Measurements from ENCODE around the gene RBM43. TPM values are rescaled to one million over a fixed set of nuclear protein-coding genes. Genes with fewer than 3 reads are reported as not detected.

The RBM43 gene
- total and polyA plus RNA-seq, 2 donors from 2014 or later: 6.0 to 13.6 TPM

DNA sequence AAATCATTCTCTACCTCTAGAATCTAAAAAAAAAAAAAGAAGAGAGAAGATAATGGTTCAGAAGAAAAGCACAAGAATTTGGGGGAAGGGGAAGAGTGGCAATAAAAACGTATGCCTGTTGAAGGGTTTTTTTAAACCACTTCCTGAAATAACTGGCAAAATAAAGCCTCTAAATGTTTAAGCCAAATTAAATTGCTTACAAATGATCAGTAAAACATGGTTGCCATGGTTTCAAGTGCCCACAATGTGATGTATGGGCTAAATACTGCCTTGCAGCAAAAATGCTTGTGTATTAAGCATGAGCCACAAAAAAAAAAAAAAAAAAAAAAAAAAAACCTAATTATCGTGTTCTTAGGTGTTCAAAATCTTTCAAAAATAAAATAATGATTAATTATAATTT is 60.8 kb downstream of the RBM43 start:
- Histone ChIP-seq H3K4me3 (ENCODE audit: low read length in 3 of 3) (no peak overlapping the region), H3K36me3 (ENCODE audit: control insufficient read depth in 2 of 3, insufficient read depth in 3 of 3, low read length in 3 of 3) (no peaks in the 10 kb centered on the region), H3K27me3 (ENCODE audit: control insufficient read depth, insufficient read depth, low read length) (no peaks in the 10 kb centered on the region), H3K27ac (ENCODE audit: low read depth in 2 of 2, low read length in 2 of 2) (no peak overlapping the region), H3K4me1 (ENCODE audit: control insufficient read depth in 2 of 3, insufficient read depth in 2 of 3, low read depth in 1 of 3, low read length in 3 of 3) (no peaks in the 10 kb centered on the region), H3K9ac (ENCODE audit: low read length in 3 of 3) (no peak overlapping the region), H3K9me3 (ENCODE audit: control insufficient read depth in 2 of 3, insufficient read depth in 1 of 3, low read length in 3 of 3) (no peaks in the 10 kb centered on the region)
- TF ChIP-seq, protein P1, sequence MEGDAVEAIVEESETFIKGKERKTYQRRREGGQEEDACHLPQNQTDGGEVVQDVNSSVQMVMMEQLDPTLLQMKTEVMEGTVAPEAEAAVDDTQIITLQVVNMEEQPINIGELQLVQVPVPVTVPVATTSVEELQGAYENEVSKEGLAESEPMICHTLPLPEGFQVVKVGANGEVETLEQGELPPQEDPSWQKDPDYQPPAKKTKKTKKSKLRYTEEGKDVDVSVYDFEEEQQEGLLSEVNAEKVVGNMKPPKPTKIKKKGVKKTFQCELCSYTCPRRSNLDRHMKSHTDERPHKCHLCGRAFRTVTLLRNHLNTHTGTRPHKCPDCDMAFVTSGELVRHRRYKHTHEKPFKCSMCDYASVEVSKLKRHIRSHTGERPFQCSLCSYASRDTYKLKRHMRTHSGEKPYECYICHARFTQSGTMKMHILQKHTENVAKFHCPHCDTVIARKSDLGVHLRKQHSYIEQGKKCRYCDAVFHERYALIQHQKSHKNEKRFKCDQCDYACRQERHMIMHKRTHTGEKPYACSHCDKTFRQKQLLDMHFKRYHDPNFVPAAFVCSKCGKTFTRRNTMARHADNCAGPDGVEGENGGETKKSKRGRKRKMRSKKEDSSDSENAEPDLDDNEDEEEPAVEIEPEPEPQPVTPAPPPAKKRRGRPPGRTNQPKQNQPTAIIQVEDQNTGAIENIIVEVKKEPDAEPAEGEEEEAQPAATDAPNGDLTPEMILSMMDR (IDR thresholded peaks at IDR 0.05; ENCODE audit: borderline replicate concordance, extremely low read depth, insufficient read depth): no peak
- DNase-seq (no peak), FAIRE-seq (no peak)
- intact Hi-C loops (cut with DNase I): no loop called here

DNA sequence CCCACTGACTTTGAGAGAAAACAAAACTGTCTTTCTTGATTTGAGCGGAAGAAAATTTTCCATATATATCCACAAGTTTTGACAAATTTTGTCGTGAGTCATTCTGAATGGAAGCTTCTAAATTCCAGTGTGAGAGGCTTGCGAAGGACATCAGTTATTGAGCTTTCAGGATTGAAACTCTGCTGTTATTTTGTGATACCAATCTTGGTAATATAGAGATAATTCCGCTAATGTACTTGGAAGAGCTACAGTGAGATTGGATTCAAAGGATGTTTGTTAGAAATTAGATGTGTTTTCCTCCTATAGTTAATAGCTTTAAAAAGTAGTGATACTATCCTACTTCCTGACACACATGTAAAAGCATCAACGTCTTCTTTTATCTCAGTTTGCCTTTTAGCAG is 61.4 kb downstream of the RBM43 start:
- intact Hi-C loops (cut with DNase I): no loop called here
- H3K27me3 ChIP-seq (ENCODE audit: control insufficient read depth, insufficient read depth, low read length): no peaks in the 10 kb centered on the region
- no peaks in the 10 kb centered on the region for H3K36me3 ChIP-seq (ENCODE audit: control insufficient read depth in 2 of 3, insufficient read depth in 3 of 3, low read length in 3 of 3)
- H3K4me3 ChIP-seq (ENCODE audit: low read length in 3 of 3): no peak overlapping the region
- no peak overlapping the region for H3K9ac ChIP-seq (ENCODE audit: low read length in 3 of 3)
- no peak overlapping the region for H3K27ac ChIP-seq (ENCODE audit: low read depth in 2 of 2, low read length in 2 of 2)
- TF ChIP-seq, protein P1 (IDR thresholded peaks at IDR 0.05; ENCODE audit: borderline replicate concordance, extremely low read depth, insufficient read depth): no peak
- H3K4me1 ChIP-seq (ENCODE audit: control insufficient read depth in 2 of 3, insufficient read depth in 2 of 3, low read depth in 1 of 3, low read length in 3 of 3): no peaks in the 10 kb centered on the region
- H3K9me3 ChIP-seq (ENCODE audit: control insufficient read depth in 2 of 3, insufficient read depth in 1 of 3, low read length in 3 of 3): no peaks in the 10 kb centered on the region
- DNase-seq (no peak), FAIRE-seq (no peak)

GRCh38 chr2:151198645-151199044 is 63.0 kb downstream of the RBM43 start:
- FAIRE-seq: no peak
- intact Hi-C loops (cut with DNase I): no loop called here
- TF ChIP-seq, protein P1 (IDR thresholded peaks at IDR 0.05; ENCODE audit: borderline replicate concordance, extremely low read depth, insufficient read depth): no peak

More at GRCh38 chr2:151198645-151199044, 63.0 kb downstream of the RBM43 start:
- Histone ChIP-seq H3K9me3 (ENCODE audit: control insufficient read depth in 2 of 3, insufficient read depth in 1 of 3, low read length in 3 of 3) (no peaks in the 10 kb centered on the region), H3K27ac (ENCODE audit: low read depth in 2 of 2, low read length in 2 of 2) (no peak overlapping the region), H3K27me3 (ENCODE audit: control insufficient read depth, insufficient read depth, low read length) (no peaks in the 10 kb centered on the region), H3K9ac (ENCODE audit: low read length in 3 of 3) (no peak overlapping the region), H3K36me3 (ENCODE audit: control insufficient read depth in 2 of 3, insufficient read depth in 3 of 3, low read length in 3 of 3) (no peaks in the 10 kb centered on the region), H3K4me3 (ENCODE audit: low read length in 3 of 3) (no peak overlapping the region), H3K4me1 (ENCODE audit: control insufficient read depth in 2 of 3, insufficient read depth in 2 of 3, low read depth in 1 of 3, low read length in 3 of 3) (no peaks in the 10 kb centered on the region)
- DNase-seq: no peak

Other genes with a start within 250 kb of the RBM43 start
- 22.0 TPM for gene NMI, start 27.8 kb upstream of the RBM43 start, total RNA-seq
- 17.9 TPM for gene NMI, start 27.8 kb upstream of the RBM43 start, polyA plus RNA-seq (ENCODE audit: insufficient read depth, low read depth, low replicate concordance)
- 2.5 TPM for gene TNFAIP6, start 95.7 kb upstream of the RBM43 start, total RNA-seq
- 0.28 TPM for gene TNFAIP6, start 95.7 kb upstream of the RBM43 start, polyA plus RNA-seq (ENCODE audit: insufficient read depth, low read depth, low replicate concordance)
- gene RIF1, start 148.0 kb upstream of the RBM43 start, total RNA-seq: 36.8 TPM
- 2.4 TPM for gene RIF1, start 148.0 kb upstream of the RBM43 start, polyA plus RNA-seq (ENCODE audit: insufficient read depth, low read depth, low replicate concordance)